ENCODE measurements around the gene KCNQ1. TPM values are rescaled to one million over a fixed set of nuclear protein-coding genes. Genes with fewer than 3 reads are reported as not detected.

Gene KCNQ1
- total and polyA plus RNA-seq, 9 of the 15 experiments (the other 6 are each of a cell fraction or from before 2014, with no cell fraction given), result 0.44 TPM; not detected in 8

- TF ChIP-seq, protein P1, sequence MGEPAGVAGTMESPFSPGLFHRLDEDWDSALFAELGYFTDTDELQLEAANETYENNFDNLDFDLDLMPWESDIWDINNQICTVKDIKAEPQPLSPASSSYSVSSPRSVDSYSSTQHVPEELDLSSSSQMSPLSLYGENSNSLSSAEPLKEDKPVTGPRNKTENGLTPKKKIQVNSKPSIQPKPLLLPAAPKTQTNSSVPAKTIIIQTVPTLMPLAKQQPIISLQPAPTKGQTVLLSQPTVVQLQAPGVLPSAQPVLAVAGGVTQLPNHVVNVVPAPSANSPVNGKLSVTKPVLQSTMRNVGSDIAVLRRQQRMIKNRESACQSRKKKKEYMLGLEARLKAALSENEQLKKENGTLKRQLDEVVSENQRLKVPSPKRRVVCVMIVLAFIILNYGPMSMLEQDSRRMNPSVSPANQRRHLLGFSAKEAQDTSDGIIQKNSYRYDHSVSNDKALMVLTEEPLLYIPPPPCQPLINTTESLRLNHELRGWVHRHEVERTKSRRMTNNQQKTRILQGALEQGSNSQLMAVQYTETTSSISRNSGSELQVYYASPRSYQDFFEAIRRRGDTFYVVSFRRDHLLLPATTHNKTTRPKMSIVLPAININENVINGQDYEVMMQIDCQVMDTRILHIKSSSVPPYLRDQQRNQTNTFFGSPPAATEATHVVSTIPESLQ (CRISPR knock-in tag; IDR thresholded peaks at IDR 0.05), result no peak
- TF ChIP-seq JUND (IDR thresholded peaks at IDR 0.05; ENCODE audit: borderline replicate concordance, low read depth, low read length) (no peak), JUND (tag; IDR thresholded peaks at IDR 0.05; ENCODE audit: borderline replicate concordance, low read depth, low read length) (no peak), MAFG (tag; conservative IDR thresholded peaks at IDR 0.05) (peak; percentile 60), KAT2B (IDR thresholded peaks at IDR 0.05; ENCODE audit: low read depth, low read length) (no peak), ZNF174 (CRISPR knock-in tag; IDR thresholded peaks at IDR 0.05) (no peak), TCF7L2 (IDR thresholded peaks at IDR 0.05; ENCODE audit: low read depth, low read length) (no peak)
- TF ChIP-seq, protein P2, sequence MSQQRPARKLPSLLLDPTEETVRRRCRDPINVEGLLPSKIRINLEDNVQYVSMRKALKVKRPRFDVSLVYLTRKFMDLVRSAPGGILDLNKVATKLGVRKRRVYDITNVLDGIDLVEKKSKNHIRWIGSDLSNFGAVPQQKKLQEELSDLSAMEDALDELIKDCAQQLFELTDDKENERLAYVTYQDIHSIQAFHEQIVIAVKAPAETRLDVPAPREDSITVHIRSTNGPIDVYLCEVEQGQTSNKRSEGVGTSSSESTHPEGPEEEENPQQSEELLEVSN (IDR thresholded peaks at IDR 0.05; ENCODE audit: borderline replicate concordance in 1 of 2, extremely low read depth in 1 of 2, insufficient read depth in 1 of 2, insufficient read length in 1 of 2, low read depth in 1 of 2, low read length in 1 of 2, poor library complexity in 1 of 2, severe bottlenecking in 1 of 2), result peak in 1 of 2 experiments; percentile 30
- TF ChIP-seq, protein P3, sequence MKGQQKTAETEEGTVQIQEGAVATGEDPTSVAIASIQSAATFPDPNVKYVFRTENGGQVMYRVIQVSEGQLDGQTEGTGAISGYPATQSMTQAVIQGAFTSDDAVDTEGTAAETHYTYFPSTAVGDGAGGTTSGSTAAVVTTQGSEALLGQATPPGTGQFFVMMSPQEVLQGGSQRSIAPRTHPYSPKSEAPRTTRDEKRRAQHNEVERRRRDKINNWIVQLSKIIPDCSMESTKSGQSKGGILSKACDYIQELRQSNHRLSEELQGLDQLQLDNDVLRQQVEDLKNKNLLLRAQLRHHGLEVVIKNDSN (CRISPR knock-in tag; IDR thresholded peaks at IDR 0.05), result peak; percentile 47; the same call in 1 of the 2 replicates
- TF ChIP-seq, protein P4, sequence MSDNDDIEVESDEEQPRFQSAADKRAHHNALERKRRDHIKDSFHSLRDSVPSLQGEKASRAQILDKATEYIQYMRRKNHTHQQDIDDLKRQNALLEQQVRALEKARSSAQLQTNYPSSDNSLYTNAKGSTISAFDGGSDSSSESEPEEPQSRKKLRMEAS (CRISPR knock-in tag; IDR thresholded peaks at IDR 0.05), result no peak
Observed at GRCh38 chr11:2599561-2600189, 154.9 kb downstream of the KCNQ1 start (continued).
